Effector memory CD4-positive, alpha-beta T cell (primary cell): ENCODE results near the gene MSANTD2.

Experiments used
- DNase-seq, 3 donors: peaks; one replicate each; pipeline ENCODE4 v3.0.0-alpha.2; 2020
- H3K27ac ChIP-seq: 2 replicates; pipeline ENCODE4 v1.7.0; 2013; ENCODE audit warnings: mild to moderate bottlenecking, low read length, moderate library complexity; ENCODE audit not compliant: insufficient read depth, poor library complexity, severe bottlenecking
- H3K27me3 ChIP-seq: replicated peaks from 2 replicates; pipeline ENCODE4 v1.7.0; 2013; ENCODE audit warnings: mild to moderate bottlenecking, low read length; ENCODE audit not compliant: insufficient read depth, control insufficient read depth, poor library complexity, severe bottlenecking
- H3K36me3 ChIP-seq: 2 replicates; pipeline ENCODE4 v1.7.0; 2013; ENCODE audit warnings: mild to moderate bottlenecking, low read length, moderate library complexity; ENCODE audit not compliant: control insufficient read depth, insufficient read depth
- H3K4me1 ChIP-seq: 2 replicates; pipeline ENCODE4 v1.7.0; 2013; ENCODE audit warnings: low read length, mild to moderate bottlenecking; ENCODE audit not compliant: control insufficient read depth, insufficient read depth, poor library complexity, severe bottlenecking
- H3K4me3 ChIP-seq: 2 replicates; pipeline ENCODE4 v1.7.0; 2013; ENCODE audit warnings: low read length, low read depth, mild to moderate bottlenecking; ENCODE audit not compliant: insufficient read depth, poor library complexity, severe bottlenecking
- H3K9me3 ChIP-seq: 2 replicates; pipeline ENCODE4 v1.7.0; 2013; ENCODE audit warnings: mild to moderate bottlenecking, low read length, moderate library complexity; ENCODE audit not compliant: control insufficient read depth

MSANTD2 gene

GRCh38 chr11:124823512-124824376 is 23.5 kb upstream of the MSANTD2 start:
- no peak overlapping the region for H3K27ac ChIP-seq
- H3K4me1 ChIP-seq, result no peaks in the 10 kb centered on the region
- no peaks in the 10 kb centered on the region for H3K9me3 ChIP-seq
- no peaks in the 10 kb centered on the region for H3K36me3 ChIP-seq
- DNase-seq, result no peak
- no peak overlapping the region for H3K4me3 ChIP-seq
- peaks cover 6% of the 10 kb centered on the region for H3K27me3 ChIP-seq

GRCh38 chr11:124821995-124822730 is 22.0 kb upstream of the MSANTD2 start:
- Histone ChIP-seq H3K36me3 (no peaks in the 10 kb centered on the region), H3K4me3 (no peak overlapping the region), H3K9me3 (no peaks in the 10 kb centered on the region), H3K27me3 (peaks cover 6% of the 10 kb centered on the region), H3K4me1 (no peaks in the 10 kb centered on the region), H3K27ac (no peak overlapping the region)
- no peak for DNase-seq

- Histone ChIP-seq H3K4me1 (no peaks in the 10 kb centered on the region), H3K9me3 (no peaks in the 10 kb centered on the region), H3K27ac (no peak overlapping the region), H3K36me3 (no peaks in the 10 kb centered on the region), H3K4me3 (no peak overlapping the region), H3K27me3 (peaks cover 6% of the 10 kb centered on the region)
- DNase-seq, result no peak
Observed at GRCh38 chr11:124817036-124817435, 16.8 kb upstream of the MSANTD2 start.

GRCh38 chr11:124814739-124815138 is 14.5 kb upstream of the MSANTD2 start:
- H3K4me3 ChIP-seq, result no peak overlapping the region
- no peaks in the 10 kb centered on the region for H3K36me3 ChIP-seq
- no peaks in the 10 kb centered on the region for H3K4me1 ChIP-seq
- H3K9me3 ChIP-seq, result no peaks in the 10 kb centered on the region
- H3K27me3 ChIP-seq, result no peaks in the 10 kb centered on the region
- DNase-seq, result no peak
- no peak overlapping the region for H3K27ac ChIP-seq

- H3K4me1 ChIP-seq, result no peaks in the 10 kb centered on the region
- no peak overlapping the region for H3K27ac ChIP-seq
- no peaks in the 10 kb centered on the region for H3K27me3 ChIP-seq
- H3K36me3 ChIP-seq, result no peaks in the 10 kb centered on the region
- no peak for DNase-seq
- H3K4me3 ChIP-seq, result no peak overlapping the region
- H3K9me3 ChIP-seq, result no peaks in the 10 kb centered on the region
Observed at GRCh38 chr11:124812876-124813275, 12.7 kb upstream of the MSANTD2 start.

GRCh38 chr11:124811399-124812125 is 11.4 kb upstream of the MSANTD2 start:
- Histone ChIP-seq H3K27me3 (no peaks in the 10 kb centered on the region), H3K9me3 (no peaks in the 10 kb centered on the region), H3K4me1 (no peaks in the 10 kb centered on the region), H3K36me3 (no peaks in the 10 kb centered on the region), H3K4me3 (no peak overlapping the region), H3K27ac (no peak overlapping the region)
- no peak for DNase-seq

- Histone ChIP-seq H3K36me3 (no peaks in the 10 kb centered on the region), H3K27ac (no peak overlapping the region), H3K4me3 (no peak overlapping the region), H3K27me3 (no peaks in the 10 kb centered on the region), H3K4me1 (no peaks in the 10 kb centered on the region), H3K9me3 (no peaks in the 10 kb centered on the region)
- no peak for DNase-seq
Observed at GRCh38 chr11:124807660-124808270, 7.6 kb upstream of the MSANTD2 start.

- H3K4me3 ChIP-seq, result no peak overlapping the region
- no peaks in the 10 kb centered on the region for H3K4me1 ChIP-seq
- H3K36me3 ChIP-seq, result no peaks in the 10 kb centered on the region
- no peak for DNase-seq
- H3K9me3 ChIP-seq, result no peaks in the 10 kb centered on the region
- no peak overlapping the region for H3K27ac ChIP-seq
- H3K27me3 ChIP-seq, result no peaks in the 10 kb centered on the region
Observed at GRCh38 chr11:124807201-124807600, 7.0 kb upstream of the MSANTD2 start.

GRCh38 chr11:124804884-124805283 is 4.7 kb upstream of the MSANTD2 start:
- H3K27me3 ChIP-seq, result no peaks in the 10 kb centered on the region
- H3K4me3 ChIP-seq, result no peak overlapping the region
- H3K4me1 ChIP-seq, result no peaks in the 10 kb centered on the region
- no peak overlapping the region for H3K27ac ChIP-seq
- no peak for DNase-seq
- no peaks in the 10 kb centered on the region for H3K9me3 ChIP-seq
- no peaks in the 10 kb centered on the region for H3K36me3 ChIP-seq
